HEK293 (cell line): ENCODE measurements around the gene PIK3CA.

Experiments used
- CTCF ChIP-seq: fragments of 450-650 bp; formaldehyde crosslinking; IDR thresholded peaks from 2 replicates; pipeline ENCODE4 v1.5.1; 2016; ENCODE audit warnings: missing biosample characterization, missing genetic modification characterization
- KLF9 ChIP-seq: fragments of 450-650 bp; formaldehyde crosslinking; IDR thresholded peaks from 2 replicates; pipeline ENCODE4 v1.5.1; 2016; ENCODE audit warnings: missing biosample characterization, missing genetic modification characterization, low read depth
- YY1 ChIP-seq: fragments of 450-650 bp; formaldehyde crosslinking; IDR thresholded peaks from 2 replicates; pipeline ENCODE4 v1.5.1; 2018; ENCODE audit warnings: missing biosample characterization, missing genetic modification characterization
- ZNF24 ChIP-seq: fragments of 450-650 bp; formaldehyde crosslinking; IDR thresholded peaks from 2 replicates; pipeline ENCODE4 v1.5.1; 2016; ENCODE audit warnings: missing biosample characterization, missing genetic modification characterization
- TF ChIP-seq, protein P1 (sequence below): fragments of 450-650 bp; formaldehyde crosslinking; IDR thresholded peaks from 2 replicates; pipeline ENCODE4 v1.5.1; 2016; ENCODE audit warnings: missing biosample characterization, missing genetic modification characterization
- TF ChIP-seq, protein P2 (sequence below): fragments of 450-650 bp; formaldehyde crosslinking; IDR thresholded peaks from 2 replicates; pipeline ENCODE4 v1.5.1; 2016; ENCODE audit warnings: missing biosample characterization, missing genetic modification characterization, low read depth

DNA sequence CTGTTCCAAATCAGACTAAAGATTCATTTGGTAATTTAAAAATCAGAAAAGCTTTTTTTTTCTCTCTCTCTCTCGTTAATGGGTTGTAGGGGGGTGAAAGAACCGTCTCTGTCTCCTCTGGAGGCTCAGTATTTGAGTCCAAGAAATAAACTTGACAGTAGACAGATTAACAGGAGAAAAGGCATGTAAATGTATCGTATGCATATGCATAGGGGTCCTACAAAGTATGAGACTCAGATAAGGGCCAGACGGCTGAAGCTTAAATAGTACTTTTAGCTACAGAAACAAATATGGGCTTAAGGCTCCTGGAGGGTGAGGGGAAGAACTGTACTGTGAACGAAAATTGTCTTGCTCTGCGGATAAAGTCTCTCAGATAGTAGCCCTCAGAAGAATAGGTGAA is 42.4 kb downstream of the PIK3CA start:
- TF ChIP-seq, protein P1, sequence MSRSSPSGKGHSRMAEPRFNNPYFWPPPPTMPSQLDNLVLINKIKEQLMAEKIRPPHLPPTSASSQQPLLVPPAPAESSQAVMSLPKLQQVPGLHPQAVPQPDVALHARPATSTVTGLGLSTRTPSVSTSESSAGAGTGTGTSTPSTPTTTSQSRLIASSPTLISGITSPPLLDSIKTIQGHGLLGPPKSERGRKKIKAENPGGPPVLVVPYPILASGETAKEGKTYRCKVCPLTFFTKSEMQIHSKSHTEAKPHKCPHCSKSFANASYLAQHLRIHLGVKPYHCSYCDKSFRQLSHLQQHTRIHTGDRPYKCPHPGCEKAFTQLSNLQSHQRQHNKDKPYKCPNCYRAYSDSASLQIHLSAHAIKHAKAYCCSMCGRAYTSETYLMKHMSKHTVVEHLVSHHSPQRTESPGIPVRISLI (tag by site-specific recombination), result no peak
- no peak for TF ChIP-seq YY1 (tag by site-specific recombination)
- no peak for TF ChIP-seq ZNF24 (tag by site-specific recombination)
- TF ChIP-seq, protein P2, sequence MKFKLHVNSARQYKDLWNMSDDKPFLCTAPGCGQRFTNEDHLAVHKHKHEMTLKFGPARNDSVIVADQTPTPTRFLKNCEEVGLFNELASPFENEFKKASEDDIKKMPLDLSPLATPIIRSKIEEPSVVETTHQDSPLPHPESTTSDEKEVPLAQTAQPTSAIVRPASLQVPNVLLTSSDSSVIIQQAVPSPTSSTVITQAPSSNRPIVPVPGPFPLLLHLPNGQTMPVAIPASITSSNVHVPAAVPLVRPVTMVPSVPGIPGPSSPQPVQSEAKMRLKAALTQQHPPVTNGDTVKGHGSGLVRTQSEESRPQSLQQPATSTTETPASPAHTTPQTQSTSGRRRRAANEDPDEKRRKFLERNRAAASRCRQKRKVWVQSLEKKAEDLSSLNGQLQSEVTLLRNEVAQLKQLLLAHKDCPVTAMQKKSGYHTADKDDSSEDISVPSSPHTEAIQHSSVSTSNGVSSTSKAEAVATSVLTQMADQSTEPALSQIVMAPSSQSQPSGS (tag by site-specific recombination), result no peak
- no peak for TF ChIP-seq KLF9 (tag by site-specific recombination)
- TF ChIP-seq CTCF, result no peak
